IPS DF 4.7 (cell line): ENCODE measurements around the gene LRMDA.

Experiments
- DNase-seq: peaks from one replicate; pipeline ENCODE4 v3.0.0-alpha.2; 2013; ENCODE audit warnings: low spot score; ENCODE audit errors: extremely low read depth

LRMDA gene

DNA sequence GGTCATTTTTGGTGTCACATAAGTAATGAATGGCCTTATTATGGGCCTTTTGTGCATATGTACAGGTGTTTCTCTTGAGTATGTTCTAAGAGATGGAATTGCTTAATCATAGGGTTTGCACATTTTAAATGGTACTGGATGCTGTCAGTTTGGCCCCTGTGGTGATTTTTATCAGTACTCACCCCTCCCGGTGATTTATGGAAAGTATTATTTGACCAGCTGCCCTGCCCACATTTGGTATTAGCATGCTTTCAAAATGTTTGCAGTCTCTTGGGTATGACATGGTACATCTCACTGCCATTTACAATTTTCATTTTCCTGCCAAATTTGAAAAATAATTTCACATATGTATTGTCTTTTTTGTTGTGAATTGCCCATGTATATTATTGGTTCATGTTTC is 427.7 kb downstream of the LRMDA start:
- DNase-seq, result no peak

DNA sequence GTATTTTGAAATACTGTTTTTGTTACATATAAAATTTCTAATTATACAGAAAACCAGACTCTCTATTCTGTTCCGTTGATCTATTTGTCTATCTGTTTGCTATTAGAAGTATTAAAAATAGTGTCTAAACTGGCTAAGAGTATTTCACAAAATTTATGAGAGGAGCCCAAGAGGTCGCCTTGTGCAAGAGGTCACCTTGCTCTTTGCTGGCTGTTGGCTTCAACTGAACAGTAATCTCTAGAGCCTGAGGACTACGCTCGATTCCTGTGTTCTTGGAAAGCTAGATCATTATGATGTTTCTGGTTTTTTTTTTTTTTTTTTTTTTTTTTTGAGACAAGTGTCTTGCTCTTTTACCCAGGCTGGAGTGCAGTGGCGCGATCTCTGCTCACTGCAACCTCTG is 428.6 kb downstream of the LRMDA start:
- no peak for DNase-seq

DNA sequence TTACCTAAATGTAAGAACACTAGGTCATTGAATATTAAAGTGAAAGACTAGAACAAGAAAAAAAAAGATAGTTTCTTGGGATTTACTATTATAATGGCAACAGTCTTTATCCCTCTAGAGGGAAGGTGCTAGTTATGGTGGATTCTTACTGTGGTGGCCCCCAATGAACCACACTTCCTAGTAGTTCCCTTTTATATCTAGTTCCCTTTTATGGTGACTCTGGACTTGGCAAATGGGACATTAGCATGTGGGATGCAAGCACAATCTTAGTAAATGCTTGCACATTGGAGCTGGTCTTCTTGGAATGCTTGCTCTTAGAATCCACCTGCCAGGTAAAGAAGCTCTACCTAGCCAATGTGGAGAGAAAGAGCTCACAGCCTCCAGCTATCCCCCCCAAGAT is 430.2 kb downstream of the LRMDA start:
- no peak for DNase-seq

DNA sequence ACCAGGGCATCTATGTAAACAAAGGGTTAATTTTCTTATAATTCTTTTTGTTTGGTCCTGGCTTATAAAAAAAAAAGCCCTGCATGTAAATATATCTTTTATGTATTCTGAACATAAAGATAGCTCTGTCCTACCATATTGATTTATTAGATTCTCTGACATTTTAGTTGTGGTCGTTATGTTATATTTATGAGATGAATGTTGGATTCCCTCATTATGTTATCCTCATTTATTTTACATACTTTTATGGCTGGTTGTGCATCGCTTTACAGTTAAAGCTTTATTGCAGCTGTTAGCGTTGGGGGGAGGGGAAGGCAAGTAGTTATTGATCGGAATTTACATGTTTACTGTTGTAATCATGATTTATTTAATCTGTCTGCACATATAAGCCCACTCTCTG is 431.5 kb downstream of the LRMDA start:
- no peak for DNase-seq

DNA sequence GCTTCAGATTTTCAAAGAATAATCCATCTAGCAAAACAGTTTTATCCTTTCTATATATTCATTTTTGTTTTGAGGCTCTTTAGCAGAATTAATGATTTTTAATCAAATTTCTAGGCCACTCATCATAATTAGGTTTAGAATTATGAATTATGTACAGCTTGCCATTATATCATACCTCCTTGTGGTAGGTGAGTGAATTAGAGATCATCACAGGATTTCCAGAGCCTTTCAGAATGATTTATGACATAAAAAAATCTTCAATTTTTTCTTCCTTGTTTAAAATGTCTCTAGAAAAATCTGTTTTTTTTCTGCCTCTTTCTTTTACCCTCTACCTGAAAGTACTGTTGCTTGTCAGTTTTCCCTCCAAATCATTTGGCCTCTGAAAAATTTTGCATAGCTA is 433.3 kb downstream of the LRMDA start:
- no peak for DNase-seq

DNA sequence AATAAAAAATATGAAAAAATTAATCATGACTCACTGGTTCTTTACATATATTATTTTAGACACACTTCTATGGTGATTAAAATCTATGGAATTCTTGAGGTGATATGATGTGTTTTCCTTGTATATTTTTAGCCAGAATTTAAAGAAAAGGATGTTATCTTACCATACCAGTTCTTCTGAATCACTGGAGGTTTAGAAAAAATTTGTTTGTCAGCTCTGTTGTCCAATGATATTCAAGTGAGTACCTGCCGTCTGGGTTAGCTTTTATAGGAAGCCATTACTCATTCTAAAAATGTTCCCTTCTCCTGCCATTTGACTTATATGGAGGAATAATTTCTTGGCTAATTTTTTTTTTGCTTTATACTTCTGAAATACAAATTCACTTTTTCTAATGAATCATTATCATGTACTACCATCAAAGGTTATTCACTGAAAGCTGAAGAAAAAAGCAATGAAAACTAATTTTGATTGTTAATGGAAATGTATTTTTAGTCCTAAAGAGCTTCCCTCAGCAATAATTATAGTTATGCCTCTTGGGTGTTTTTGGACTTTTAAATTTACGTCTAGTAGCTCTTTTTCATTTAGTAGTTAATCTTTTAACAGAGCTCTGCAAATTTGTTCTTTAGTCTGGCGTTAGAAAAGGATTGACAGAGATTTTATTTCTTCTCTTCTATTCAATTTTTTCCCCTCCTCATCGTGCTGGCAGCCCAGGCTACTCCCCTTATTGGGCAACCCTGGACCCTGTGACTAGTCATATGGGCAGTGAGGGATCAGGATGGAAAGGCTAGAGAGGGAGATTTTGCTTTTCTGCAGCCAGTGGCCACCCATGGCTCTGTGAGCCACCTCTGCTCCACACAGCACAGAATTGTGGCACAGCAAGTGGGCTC is 434.2 kb downstream of the LRMDA start:
- no peak for DNase-seq

DNA sequence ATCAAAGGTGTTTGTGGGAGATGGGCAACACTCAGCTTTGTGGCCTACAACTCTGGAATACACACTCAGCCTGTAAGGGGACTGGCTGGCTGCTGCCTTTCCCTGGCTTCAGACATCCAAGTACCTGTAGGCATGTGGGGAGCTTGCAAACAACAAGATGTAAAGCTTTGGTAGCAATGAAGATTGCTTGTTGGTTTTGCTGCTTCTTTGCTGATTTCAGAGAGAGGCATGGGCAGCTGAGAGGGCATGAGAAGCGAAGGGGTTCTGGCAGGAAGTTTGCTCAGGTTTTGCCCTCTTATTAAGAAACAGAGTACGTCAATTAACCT is 434.8 kb downstream of the LRMDA start:
- DNase-seq, result no peak

DNA sequence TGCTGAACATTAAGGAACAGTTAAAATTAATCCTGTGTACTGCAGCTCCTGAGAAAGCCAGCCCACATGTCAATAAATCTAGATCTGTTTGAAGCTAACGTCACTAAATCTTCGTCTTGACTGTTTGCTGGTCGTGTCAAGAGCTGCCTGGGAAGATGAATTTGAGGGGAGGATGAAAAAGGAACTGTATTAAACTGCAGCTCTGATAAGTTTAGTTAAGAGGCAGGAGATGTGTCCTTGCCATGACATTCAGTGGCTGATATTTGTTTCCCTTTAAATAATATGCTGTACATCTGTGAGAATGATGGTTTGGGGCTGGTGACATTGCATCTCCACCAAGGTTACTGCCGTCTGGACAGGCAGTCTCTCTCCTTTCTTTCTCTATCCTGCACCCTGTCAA is 435.3 kb downstream of the LRMDA start:
- no peak for DNase-seq

DNA sequence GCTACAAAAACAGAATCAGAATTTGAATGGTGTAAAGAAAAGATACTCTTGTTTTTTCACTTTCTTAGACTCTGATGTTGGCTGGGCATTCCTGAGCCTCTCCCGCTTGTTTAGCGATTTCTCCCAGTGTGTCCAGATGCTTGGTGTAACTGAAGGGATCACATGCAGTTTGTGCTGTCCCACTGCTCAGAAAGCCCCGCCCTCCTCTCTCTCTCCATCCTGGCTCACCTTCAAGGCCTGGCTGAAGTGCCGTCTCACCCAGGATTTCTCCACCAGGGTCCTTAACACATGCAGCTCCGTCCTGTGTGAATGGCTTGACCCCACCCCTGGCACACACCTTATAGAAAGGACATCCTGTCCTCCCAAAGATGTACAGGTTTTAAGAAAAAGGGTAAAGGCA is 437.1 kb downstream of the LRMDA start:
- no peak for DNase-seq

DNA sequence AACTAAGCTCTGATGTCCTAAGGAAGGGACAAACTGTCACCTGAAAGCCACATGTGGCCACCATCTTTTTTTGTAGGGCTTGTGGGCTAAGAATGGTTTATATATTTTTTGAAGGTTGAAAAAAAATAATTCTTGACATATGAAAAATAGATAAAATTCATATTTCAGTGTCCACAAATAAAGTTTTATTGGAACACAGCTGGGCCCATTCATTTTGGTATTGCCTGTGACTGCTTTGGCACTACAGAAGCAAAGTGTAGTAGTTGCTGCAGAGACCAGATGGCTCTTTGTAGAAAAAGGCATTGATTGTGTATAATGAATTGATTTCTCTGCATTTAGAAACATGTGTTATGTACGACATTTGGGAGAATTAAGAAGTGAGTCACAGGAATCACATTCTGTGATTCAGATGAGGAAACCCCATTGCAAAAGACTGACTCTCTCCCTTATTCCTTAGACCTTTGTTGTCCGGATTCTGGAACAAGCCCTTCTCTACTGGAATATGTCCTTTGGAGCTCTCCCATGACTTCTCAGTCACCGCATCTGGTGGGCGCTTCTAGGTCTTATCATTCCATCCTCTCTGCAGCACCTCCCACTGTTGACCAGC is 438.7 kb downstream of the LRMDA start:
- no peak for DNase-seq

DNA sequence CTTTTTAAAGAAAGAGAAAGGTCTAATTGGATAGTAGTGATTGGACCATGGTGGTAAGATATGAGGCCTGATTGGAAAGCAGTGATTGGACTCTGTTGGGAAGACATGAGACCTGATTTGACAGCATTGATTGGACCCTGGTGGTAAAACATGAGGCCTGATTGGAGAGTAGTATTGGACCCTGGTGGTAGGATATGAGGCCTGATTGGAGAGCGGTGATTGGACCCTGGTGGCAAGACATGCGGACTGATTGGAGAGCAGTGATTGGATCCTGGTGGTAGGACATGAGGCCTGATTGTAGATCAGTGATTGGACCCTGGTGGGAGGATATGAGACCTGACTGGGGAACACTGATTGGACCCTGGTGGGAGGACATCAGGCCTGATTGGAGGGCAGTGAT is 444.3 kb downstream of the LRMDA start:
- no peak for DNase-seq

DNA sequence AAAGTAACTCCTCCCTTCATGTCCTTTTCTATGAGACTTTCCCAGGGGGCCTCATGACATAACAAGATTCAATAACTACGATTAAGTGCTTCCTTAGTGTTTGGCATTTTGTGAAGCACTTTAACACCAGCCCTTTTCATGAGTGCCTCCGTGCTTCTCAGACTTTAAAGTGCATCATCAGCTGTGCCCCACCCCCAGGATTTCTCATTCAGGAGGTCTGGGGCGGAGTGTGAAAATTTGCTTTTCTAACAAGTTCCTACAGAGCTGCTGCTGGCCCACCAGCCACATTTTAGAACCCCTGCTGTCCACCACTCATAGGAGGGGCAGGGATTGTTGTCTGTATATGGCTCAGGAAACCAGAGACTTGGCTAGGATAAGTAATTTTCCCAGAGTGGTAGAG is 445.3 kb downstream of the LRMDA start:
- no peak for DNase-seq

DNA sequence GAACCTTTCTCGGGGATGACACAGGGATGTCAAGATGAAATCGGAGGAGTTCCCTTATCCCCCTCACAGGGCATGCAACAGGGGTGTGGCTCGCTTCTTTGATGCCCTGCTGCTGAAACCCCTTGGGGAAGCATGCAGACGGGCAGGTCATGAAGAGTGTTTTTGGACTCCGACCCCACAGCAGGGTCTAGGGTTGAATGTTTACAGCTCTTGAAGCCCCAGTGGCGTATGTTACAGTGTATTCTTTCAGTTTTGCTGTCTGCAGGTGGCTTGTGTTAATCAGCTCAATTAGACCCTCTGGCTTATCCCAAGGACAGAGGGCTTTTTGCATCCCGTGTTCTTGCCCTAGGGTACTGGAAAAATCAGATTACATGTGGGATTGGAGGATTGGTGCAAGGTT is 446.5 kb downstream of the LRMDA start:
- no peak for DNase-seq

DNA sequence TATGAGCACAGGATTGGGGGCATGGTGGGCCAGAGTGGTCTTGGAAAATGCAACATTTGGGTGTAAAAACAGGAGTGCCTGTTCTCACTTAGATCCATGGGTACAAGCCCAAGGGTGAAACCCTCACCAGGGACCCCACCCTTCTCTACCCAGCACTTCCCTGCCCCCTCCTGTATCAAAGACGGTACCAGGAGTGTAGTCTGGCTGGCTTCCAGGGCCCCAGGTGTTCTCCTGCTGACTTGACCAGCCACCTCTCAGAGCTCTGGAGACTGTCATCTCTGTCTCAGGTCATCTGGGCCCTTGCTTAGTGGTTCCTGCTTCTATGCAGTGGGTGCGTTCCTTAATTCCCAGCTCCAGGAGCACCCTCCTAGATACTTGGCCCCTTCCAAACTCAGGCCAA is 447.2 kb downstream of the LRMDA start:
- DNase-seq, result no peak

DNA sequence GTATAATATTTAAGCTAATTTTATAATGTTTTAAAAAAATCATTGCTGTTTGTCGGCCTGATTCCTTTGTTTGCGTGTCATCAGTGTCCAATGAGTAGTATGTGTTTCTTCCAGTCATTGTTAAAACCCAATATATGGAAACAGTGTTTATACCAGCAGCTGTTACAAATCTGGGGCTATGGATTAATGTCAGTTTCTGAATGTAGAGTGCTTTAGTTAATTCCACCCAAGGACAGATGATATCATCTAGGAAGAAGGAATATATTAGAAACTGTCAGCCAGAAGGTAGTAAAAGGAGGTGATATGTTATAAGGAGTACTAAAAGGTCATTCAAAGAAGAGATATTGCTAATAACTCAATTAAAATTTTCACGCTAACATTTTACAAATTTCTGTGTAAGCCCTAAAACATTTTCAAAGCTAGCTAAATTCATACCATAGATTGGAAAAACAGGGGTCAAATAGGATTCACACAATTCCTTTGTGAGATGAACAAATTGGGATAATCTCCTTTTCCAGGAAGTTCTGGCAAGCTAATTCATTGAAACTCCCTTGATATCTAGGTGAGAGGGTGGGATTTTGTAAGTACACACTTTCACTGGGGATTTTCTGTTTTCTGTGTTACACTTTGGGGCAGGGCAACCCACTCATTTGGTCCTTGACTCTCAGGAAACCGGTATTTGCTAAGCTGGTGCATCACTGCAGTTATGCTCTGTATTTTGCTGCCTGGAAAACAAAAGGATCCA is 448.8 kb downstream of the LRMDA start:
- DNase-seq, result no peak

DNA sequence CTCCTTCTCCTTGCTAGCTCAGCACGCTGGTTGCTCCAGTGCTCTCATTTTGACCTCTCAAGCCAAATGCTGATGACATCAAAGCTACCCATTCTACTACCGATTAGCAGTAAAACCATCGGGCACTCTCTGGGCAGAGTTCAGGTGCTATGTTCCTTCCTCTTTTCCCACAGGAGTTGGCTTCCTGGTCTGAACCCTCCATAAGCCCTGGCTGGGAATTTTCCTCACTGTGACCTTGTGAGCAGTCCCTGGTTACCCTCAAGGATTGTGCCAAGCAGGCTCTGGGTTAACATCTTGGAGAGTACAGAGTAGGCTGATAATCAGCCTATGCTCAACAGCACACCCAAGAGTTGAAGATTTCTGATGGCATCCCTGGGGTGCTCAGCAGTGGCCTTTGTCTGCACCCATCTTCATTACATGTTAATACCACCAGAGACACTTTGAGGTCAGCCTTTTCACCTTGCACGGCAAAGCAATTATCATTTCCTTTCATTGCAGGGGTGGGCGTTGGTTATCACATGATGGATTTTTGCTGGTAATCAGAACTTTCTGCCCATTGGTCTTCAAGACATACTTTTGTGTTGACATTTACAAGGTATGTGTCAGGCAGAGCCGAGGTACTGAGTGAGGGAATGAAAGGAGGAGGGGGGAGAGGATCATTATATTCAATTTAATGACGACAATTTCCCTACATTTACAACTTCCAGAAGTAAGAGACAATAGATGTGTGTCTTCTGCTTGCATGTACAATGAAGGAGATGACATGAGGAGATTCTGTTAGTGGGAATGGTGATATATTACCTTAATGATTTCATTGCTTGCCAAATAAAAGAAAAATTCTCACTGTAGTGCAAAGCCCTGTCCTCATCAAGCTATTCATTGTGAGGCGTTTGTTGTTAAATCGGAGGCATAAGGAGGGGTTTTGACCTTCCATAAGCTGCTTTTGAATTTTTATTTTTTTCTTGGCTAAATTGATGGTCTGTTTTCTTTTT is 452.0 kb downstream of the LRMDA start:
- DNase-seq, result no peak

DNA sequence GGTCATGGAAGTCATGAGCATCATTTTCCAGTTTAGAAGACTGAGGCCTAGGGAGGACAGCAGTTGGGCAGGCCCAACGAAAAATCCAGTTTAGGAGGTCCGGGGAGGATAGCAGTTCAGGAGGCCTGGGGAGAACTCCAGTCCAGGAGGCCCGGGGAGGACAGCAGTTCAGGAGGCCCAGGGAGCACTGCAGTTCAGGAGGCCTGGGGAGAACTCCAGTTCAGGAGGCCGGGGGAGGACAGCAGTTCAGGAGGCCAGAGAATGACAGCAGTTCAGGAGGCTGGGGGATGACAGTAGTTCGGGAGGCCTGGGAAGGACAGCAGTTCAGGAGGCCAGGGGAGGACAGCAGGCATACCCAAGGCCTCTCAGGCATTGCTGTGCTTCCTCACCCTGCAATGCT is 453.4 kb downstream of the LRMDA start:
- DNase-seq, result no peak

DNA sequence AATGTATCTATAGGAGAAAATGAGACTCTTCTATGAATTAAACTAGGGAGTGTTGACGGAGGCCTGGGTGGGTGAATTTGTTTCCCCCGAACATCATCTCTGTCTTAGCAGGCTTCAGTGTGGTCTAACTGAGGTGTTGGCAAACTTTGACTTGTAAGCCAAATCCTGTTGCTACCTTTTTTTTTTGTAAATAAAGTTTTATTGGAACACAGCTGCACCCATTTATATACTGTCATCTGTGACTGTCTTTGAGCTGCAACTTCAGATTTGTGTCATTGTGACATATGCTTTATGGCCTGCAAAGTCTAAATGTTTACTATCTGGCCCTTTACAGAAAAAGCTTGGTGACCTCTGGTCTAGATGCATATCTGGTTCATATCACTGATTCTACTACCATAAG is 455.9 kb downstream of the LRMDA start:
- DNase-seq, result no peak

DNA sequence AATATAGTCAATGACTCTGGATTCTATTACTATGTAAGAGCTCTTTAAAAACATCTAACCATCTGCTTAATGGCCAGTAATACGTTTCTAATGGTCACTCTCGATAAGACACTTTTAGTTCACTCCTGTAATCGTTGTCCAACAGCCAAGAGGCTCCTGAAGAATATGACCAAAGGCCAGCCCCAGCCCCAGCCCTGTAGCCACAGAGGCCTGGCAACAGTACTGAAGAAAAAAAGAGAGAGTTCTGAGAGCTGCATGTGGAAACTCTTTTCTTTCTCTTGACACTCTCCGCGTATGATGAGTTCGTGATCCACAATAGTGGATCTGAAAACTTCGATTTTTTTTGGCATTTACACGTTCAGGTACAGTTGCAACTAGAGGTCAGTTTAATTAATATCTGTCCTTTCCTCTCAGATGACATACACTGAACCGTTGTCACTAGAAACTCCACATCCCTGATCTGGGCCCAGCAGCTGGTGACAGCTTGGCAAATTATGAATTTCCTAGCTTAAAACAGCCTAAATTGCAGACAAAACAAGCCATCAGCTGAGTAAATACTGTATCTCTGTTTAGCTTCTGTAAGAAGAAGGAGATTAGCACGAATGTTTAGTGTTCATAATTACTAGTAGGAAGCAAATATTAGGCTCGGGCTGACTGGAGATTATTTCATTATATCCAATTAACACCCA is 456.7 kb downstream of the LRMDA start:
- DNase-seq, result no peak

DNA sequence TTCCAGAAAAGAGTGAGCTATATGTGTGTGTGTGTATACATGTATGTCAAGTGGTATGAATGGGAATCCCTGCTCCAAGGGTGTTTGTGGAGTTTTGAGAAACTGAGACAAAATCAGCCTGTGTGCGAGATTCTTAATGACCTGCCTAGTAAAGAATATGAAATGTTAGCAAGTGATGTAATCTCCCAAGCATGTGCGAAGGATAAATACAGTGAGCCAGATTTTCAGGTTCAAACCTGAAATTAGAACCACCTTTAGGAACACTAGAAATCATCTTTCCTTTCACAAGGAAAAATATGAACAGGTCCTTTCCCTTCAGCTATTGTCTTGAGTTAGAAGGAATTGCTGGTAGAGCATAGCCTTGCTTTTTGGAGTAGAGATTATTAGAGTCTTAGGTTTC is 457.6 kb downstream of the LRMDA start:
- no peak for DNase-seq

DNA sequence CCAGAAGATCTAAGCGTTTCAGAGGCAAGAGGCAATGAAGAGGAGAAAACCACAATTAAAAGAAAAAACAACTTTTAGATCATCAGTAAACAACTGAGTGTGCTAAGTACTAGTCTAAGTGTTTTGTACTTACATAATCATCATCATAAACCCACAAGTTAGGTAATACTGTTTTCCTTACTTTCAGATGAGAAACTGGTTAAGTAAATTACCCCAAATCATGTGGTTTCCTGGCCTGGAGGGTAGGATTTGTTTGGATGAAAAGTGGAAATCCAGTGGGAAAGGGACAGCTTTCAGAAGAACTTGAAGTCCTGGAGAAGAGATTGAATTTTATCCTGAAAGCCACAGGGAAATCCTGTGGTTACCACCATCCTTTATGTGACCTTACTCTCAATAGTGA is 463.3 kb downstream of the LRMDA start:
- no peak for DNase-seq
